Natural killer cell (primary cell): Measurements from ENCODE around the gene CBLN4. TPM values are rescaled to one million over a fixed set of nuclear protein-coding genes. Genes with fewer than 3 reads are reported as not detected.

Experiments used
- ATAC-seq, 3 donors: fragments of 150-1000 bp in 2 of 3; fragments of 200-7000 bp in 1 of 3; cut with Tn5 transposase; 1 replicate in 1 of 3; 2 replicates in 2 of 3; pipeline ENCODE4 v1.10.0; 2021; ENCODE audit warnings: mild to moderate bottlenecking in 2 of 3, moderate library complexity in 2 of 3
- DNase-seq, 2 donors: peaks; one replicate each; pipeline versions ENCODE4 v3.0.0 to v3.0.0-alpha.2; 2013 to 2021; ENCODE audit warnings: mixed read lengths in 1 of 2
- H3K27ac ChIP-seq: one replicate; pipeline ENCODE4 v1.5.1; 2013; ENCODE audit warnings: mild to moderate bottlenecking, low read length
- H3K27me3 ChIP-seq: one replicate; pipeline ENCODE4 v1.6.1; 2013; ENCODE audit warnings: low read length; ENCODE audit not compliant: control insufficient read depth, insufficient read depth
- H3K36me3 ChIP-seq: one replicate; pipeline ENCODE4 v1.6.1; 2013; ENCODE audit warnings: low read length; ENCODE audit not compliant: control insufficient read depth, insufficient read depth
- H3K4me1 ChIP-seq: one replicate; pipeline ENCODE4 v1.6.1; 2013; ENCODE audit warnings: low read length; ENCODE audit not compliant: control insufficient read depth, insufficient read depth
- H3K4me3 ChIP-seq: one replicate; pipeline ENCODE4 v1.5.1; 2013; ENCODE audit warnings: low read length
- H3K9me3 ChIP-seq: one replicate; pipeline ENCODE4 v1.6.1; 2013; ENCODE audit warnings: low read length; ENCODE audit not compliant: control insufficient read depth, insufficient read depth
- H3K27ac Mint-ChIP-seq, 2 donors: one replicate each; pipeline ENCODE4 v1.8.0; 2022; ENCODE audit warnings: mild to moderate bottlenecking in 2 of 2, mixed read lengths in 2 of 2, moderate library complexity in 1 of 2
- H3K27me3 Mint-ChIP-seq, 2 donors: one replicate each; pipeline ENCODE4 v1.8.0; 2022; ENCODE audit warnings: low read depth in 2 of 2, mixed read lengths in 2 of 2
- H3K36me3 Mint-ChIP-seq: one replicate; pipeline ENCODE4 v1.8.0; 2022; ENCODE audit warnings: mixed read lengths
- H3K4me1 Mint-ChIP-seq, 2 donors: one replicate each; pipeline ENCODE4 v1.8.0; 2022; ENCODE audit warnings: mixed read lengths in 2 of 2
- H3K4me3 Mint-ChIP-seq: one replicate; pipeline ENCODE4 v1.8.0; 2022; ENCODE audit warnings: mild to moderate bottlenecking, moderate library complexity, mixed read lengths
- H3K9me3 Mint-ChIP-seq, 2 donors: one replicate each; pipeline ENCODE4 v1.8.0; 2022; ENCODE audit warnings: mixed read lengths in 2 of 2
- CTCF ChIP-seq: fragments of 200-600 bp; IDR thresholded peaks from one replicate; pipeline ENCODE4 v1.8.0; 2022; ENCODE audit warnings: antibody characterized with exemption
- WGBS: methylation state at CpG from one replicate; pipeline ENCODE4 v1.1.7; 2013; ENCODE audit warnings: missing lambda C conversion rate; ENCODE audit not compliant: insufficient coverage; 5-methylcytosine and 5-hydroxymethylcytosine counted together
- intact Hi-C: fragments of 100-400 bp; cut with micrococcal nuclease; formaldehyde crosslinking; loops from one replicate; pipeline ENCODE4 v1.14.2; 2022
- total RNA-seq, 4 donors: library from RNA; stranded (reverse); fragments of 120-200 nt in 1 of 4; gene quantifications; one replicate each; pipeline versions ENCODE4 v1.2.3 to v1.2.4, GENCODE V29; 2013 to 2022

The CBLN4 gene
- total RNA-seq, 3 donors from 2014 or later (not counting 1 experiment from before 2014, with no cell fraction given), result not detected

DNA sequence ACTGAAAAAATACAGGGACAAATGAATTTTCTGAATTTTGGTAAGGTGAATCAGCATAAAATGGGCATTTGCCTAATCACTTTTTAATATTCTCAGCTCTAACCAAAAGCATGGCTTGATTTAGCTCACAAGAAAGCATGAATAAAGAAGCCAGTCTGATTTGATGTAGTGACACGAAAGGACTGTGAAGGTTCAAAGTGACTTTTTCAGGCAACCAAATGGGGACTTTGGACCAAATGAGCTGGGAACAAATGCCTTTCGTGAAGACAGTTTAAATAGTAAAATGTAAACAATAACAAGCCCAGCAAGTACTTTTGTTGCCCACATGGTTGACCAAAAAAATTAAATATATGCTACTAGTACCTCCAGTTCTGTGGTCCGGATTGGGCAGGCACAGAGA lies 12.9 kb upstream of the CBLN4 start:
- no peaks in the 10 kb centered on the region for H3K36me3 ChIP-seq
- TF ChIP-seq CTCF, result no peak
- no peaks in the 10 kb centered on the region for H3K27me3 Mint-ChIP-seq
- H3K4me3 Mint-ChIP-seq, result no peak overlapping the region
- DNase-seq (no peak), ATAC-seq (no peak)
- no peaks in the 10 kb centered on the region for H3K4me1 Mint-ChIP-seq
- WGBS, result 77% methylated on average over 2 of the region's 3 CpGs
- H3K27me3 ChIP-seq, result no peaks in the 10 kb centered on the region
- H3K9me3 Mint-ChIP-seq, result peaks cover 2% of the 10 kb centered on the region in 2 donors
- peaks cover 4% of the 10 kb centered on the region for H3K9me3 ChIP-seq
- H3K36me3 Mint-ChIP-seq, result no peaks in the 10 kb centered on the region
- no peak overlapping the region for H3K4me3 ChIP-seq
- no peak overlapping the region for H3K27ac Mint-ChIP-seq
- H3K4me1 ChIP-seq, result no peaks in the 10 kb centered on the region
- intact Hi-C loops, result no loop called here
- H3K27ac ChIP-seq, result no peak overlapping the region

DNA sequence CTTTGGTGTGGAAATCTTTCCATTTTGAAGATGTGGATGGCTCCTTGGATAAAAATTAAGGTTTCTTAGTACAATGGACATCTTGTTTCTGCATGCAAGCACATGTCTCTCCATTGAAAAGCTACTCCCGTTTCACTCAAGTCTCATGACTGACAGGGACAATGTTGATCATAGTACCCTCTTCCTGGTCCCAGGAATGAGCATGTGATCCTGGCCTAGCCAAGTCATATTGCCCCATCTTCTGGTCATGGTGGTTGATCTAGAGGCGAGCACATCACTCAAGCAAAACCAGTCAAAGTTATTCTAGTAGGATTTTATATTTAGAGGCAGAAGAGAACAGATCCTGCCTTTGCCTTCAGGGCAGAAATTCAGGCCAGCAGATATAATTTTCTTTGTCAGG lies 12.2 kb upstream of the CBLN4 start:
- no peaks in the 10 kb centered on the region for H3K36me3 Mint-ChIP-seq
- H3K27ac Mint-ChIP-seq, result no peak overlapping the region
- Histone ChIP-seq H3K27me3 (no peaks in the 10 kb centered on the region), H3K4me3 (no peak overlapping the region), H3K36me3 (no peaks in the 10 kb centered on the region), H3K27ac (no peak overlapping the region), H3K4me1 (no peaks in the 10 kb centered on the region), H3K9me3 (peaks cover 2% of the 10 kb centered on the region)
- H3K4me3 Mint-ChIP-seq, result no peak overlapping the region
- intact Hi-C loops, result no loop called here
- 75% methylated on average over 2 of the region's 2 CpGs for WGBS
- H3K27me3 Mint-ChIP-seq, result no peaks in the 10 kb centered on the region
- TF ChIP-seq CTCF, result no peak
- ATAC-seq (no peak), DNase-seq (no peak)
- H3K4me1 Mint-ChIP-seq, result no peaks in the 10 kb centered on the region
- H3K9me3 Mint-ChIP-seq, result peaks cover 2% of the 10 kb centered on the region in 2 donors

- Mint-ChIP-seq H3K27ac (no peak overlapping the region), H3K4me1 (no peaks in the 10 kb centered on the region), H3K36me3 (no peaks in the 10 kb centered on the region), H3K27me3 (no peaks in the 10 kb centered on the region), H3K9me3 (peaks cover 2 to 6% of the 10 kb centered on the region in 2 donors), H3K4me3 (no peak overlapping the region)
- Histone ChIP-seq H3K27me3 (no peaks in the 10 kb centered on the region), H3K4me3 (no peak overlapping the region), H3K4me1 (no peaks in the 10 kb centered on the region), H3K27ac (no peak overlapping the region), H3K9me3 (no peaks in the 10 kb centered on the region), H3K36me3 (no peaks in the 10 kb centered on the region)
- no peak for DNase-seq
- no peak for TF ChIP-seq CTCF
- 82% methylated on average over 5 of the region's 5 CpGs for WGBS
- intact Hi-C loops, result no loop called here
- ATAC-seq, result no peak
Measured at GRCh38 chr20:56014998-56015397, 9.7 kb upstream of the CBLN4 start.

DNA sequence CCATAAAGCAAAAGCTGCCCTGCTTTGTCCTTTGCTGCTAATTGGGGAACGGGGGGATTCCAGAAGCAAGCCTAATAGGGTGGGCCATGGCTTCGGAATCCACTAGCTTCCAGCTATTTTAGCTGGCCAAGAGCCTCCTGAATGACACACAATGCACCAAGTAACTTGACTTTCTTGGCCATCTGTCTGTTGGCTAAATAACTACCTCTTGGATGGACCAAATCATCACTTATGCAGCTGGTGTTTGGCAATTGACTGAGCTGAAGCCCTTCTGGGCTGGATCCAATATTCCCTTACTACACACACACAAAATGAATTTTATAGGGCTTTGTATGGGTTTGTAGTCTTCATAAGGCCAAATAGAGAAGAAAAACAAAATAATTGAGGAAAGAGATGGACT lies 8.8 kb upstream of the CBLN4 start:
- Histone ChIP-seq H3K27me3 (no peaks in the 10 kb centered on the region), H3K36me3 (no peaks in the 10 kb centered on the region), H3K4me1 (no peaks in the 10 kb centered on the region), H3K9me3 (no peaks in the 10 kb centered on the region), H3K27ac (no peak overlapping the region), H3K4me3 (no peak overlapping the region)
- no peak for ATAC-seq
- Mint-ChIP-seq H3K36me3 (no peaks in the 10 kb centered on the region), H3K4me1 (no peaks in the 10 kb centered on the region), H3K9me3 (peaks cover 2 to 6% of the 10 kb centered on the region in 2 donors), H3K27me3 (no peaks in the 10 kb centered on the region), H3K4me3 (no peak overlapping the region), H3K27ac (no peak overlapping the region)
- intact Hi-C loops, result no loop called here
- no peak for TF ChIP-seq CTCF
- 83% methylated on average over 2 of the region's 2 CpGs for WGBS
- DNase-seq, result no peak
